Kidney epithelial cell (primary cell): Measurements from ENCODE around the gene BRINP3. TPM values are rescaled to one million over a fixed set of nuclear protein-coding genes. Genes with fewer than 3 reads are reported as not detected.

Source experiments
- DNase-seq: peaks from one replicate; pipeline ENCODE4 v3.0.0-alpha.2; 2010; ENCODE audit warnings: low read depth
- H3K27me3 ChIP-seq: 2 replicates; pipeline ENCODE4 v1.6.0; 2011; ENCODE audit warnings: low read length; ENCODE audit not compliant: control insufficient read depth, insufficient read depth
- H3K36me3 ChIP-seq: 2 replicates; pipeline ENCODE4 v1.5.1; 2011; ENCODE audit warnings: low read length; ENCODE audit not compliant: control insufficient read depth, insufficient read depth
- H3K4me3 ChIP-seq: 2 replicates; pipeline ENCODE4 v1.5.1; 2011; ENCODE audit warnings: low read depth, mild to moderate bottlenecking, control low read depth, low read length
- CTCF ChIP-seq: IDR thresholded peaks from 2 replicates; pipeline ENCODE4 v1.5.1; 2011; ENCODE audit warnings: mild to moderate bottlenecking, moderate library complexity, low read length, control low read depth, inconsistent platforms; ENCODE audit not compliant: insufficient read depth, poor library complexity, severe bottlenecking
- total RNA-seq: library from RNA; depleted of rRNA; stranded (reverse); fragments of >200 nt; gene quantifications from 2 replicates; pipeline ENCODE4 v1.2.3, GENCODE V29; 2015

Gene BRINP3
- total RNA-seq, 1 donor from 2014 or later, result 0.04 TPM

- Histone ChIP-seq H3K36me3 (no peaks in the 10 kb centered on the region), H3K27me3 (no peaks in the 10 kb centered on the region), H3K4me3 (no peak overlapping the region)
- TF ChIP-seq CTCF, result no peak
- DNase-seq, result no peak
Observed at GRCh38 chr1:190207733-190208132, 269.9 kb downstream of the BRINP3 start.

GRCh38 chr1:190205713-190206112 is 272.0 kb downstream of the BRINP3 start:
- DNase-seq, result no peak
- H3K4me3 ChIP-seq, result no peak overlapping the region
- no peaks in the 10 kb centered on the region for H3K36me3 ChIP-seq
- TF ChIP-seq CTCF, result no peak
- no peaks in the 10 kb centered on the region for H3K27me3 ChIP-seq

GRCh38 chr1:190196020-190196419 is 281.6 kb downstream of the BRINP3 start:
- Histone ChIP-seq H3K4me3 (no peak overlapping the region), H3K36me3 (no peaks in the 10 kb centered on the region), H3K27me3 (no peaks in the 10 kb centered on the region)
- DNase-seq, result no peak
- TF ChIP-seq CTCF, result no peak

- no peak overlapping the region for H3K4me3 ChIP-seq
- no peaks in the 10 kb centered on the region for H3K36me3 ChIP-seq
- DNase-seq, result no peak
- TF ChIP-seq CTCF, result no peak
- H3K27me3 ChIP-seq, result no peaks in the 10 kb centered on the region
Observed at GRCh38 chr1:190193508-190194115, 284.1 kb downstream of the BRINP3 start.

- Histone ChIP-seq H3K27me3 (no peaks in the 10 kb centered on the region), H3K36me3 (no peaks in the 10 kb centered on the region), H3K4me3 (no peak overlapping the region)
- TF ChIP-seq CTCF, result no peak
- no peak for DNase-seq
Observed at GRCh38 chr1:190192627-190193026, 285.0 kb downstream of the BRINP3 start.

GRCh38 chr1:190183588-190183987 is 294.1 kb downstream of the BRINP3 start:
- Histone ChIP-seq H3K36me3 (no peaks in the 10 kb centered on the region), H3K4me3 (no peak overlapping the region), H3K27me3 (no peaks in the 10 kb centered on the region)
- TF ChIP-seq CTCF, result no peak
- DNase-seq, result no peak
